NCI-H2171 treated with DMSO at 0.1 percent for 48 hours (cell line): ENCODE results near the gene SLC46A2.

ENCODE experiments used
- DNase-seq: peaks from one replicate; lab custom pipeline; 2025; lab: John Stamatoyannopoulos, UW

SLC46A2 gene

GRCh38 chr9:112890106-112891081 is at the start of gene SLC46A2:
TSS of gene SLC46A2 (minus strand) at chr9:112890876. CDS start at chr9:112890681, 195 bp downstream.
- no peak for DNase-seq

- no peak for DNase-seq
Measured at GRCh38 chr9:112939418-112939817, 48.7 kb upstream of the SLC46A2 start.

GRCh38 chr9:112933696-112934095 is 43.0 kb upstream of the SLC46A2 start:
- DNase-seq = no peak

- peak; percentile 60 for DNase-seq
Measured at GRCh38 chr9:112925058-112925641, 34.5 kb upstream of the SLC46A2 start.

GRCh38 chr9:112921549-112921948 is 30.9 kb upstream of the SLC46A2 start:
- DNase-seq = peak; percentile 44

- no peak for DNase-seq
Measured at GRCh38 chr9:112917987-112918362, 27.3 kb upstream of the SLC46A2 start.

- no peak for DNase-seq
Measured at GRCh38 chr9:112917047-112917986, 26.6 kb upstream of the SLC46A2 start.

GRCh38 chr9:112914524-112914923 is 23.8 kb upstream of the SLC46A2 start:
- DNase-seq = no peak

GRCh38 chr9:112913326-112913725 is 22.6 kb upstream of the SLC46A2 start:
- no peak for DNase-seq

- no peak for DNase-seq
Measured at GRCh38 chr9:112912636-112913035, 22.0 kb upstream of the SLC46A2 start.

GRCh38 chr9:112911736-112912135 is 21.1 kb upstream of the SLC46A2 start:
- no peak for DNase-seq

- DNase-seq = no peak
Measured at GRCh38 chr9:112905084-112905483, 14.4 kb upstream of the SLC46A2 start.

GRCh38 chr9:112900901-112901300 is 10.2 kb upstream of the SLC46A2 start:
- DNase-seq = no peak

GRCh38 chr9:112900488-112900887 is 9.8 kb upstream of the SLC46A2 start:
- no peak for DNase-seq

- no peak for DNase-seq
Measured at GRCh38 chr9:112898872-112899311, 8.2 kb upstream of the SLC46A2 start.

- no peak for DNase-seq
Measured at GRCh38 chr9:112896131-112896530, 5.5 kb upstream of the SLC46A2 start.

GRCh38 chr9:112894699-112895098 is 4.0 kb upstream of the SLC46A2 start:
- DNase-seq = no peak

GRCh38 chr9:112894041-112894440 is 3.4 kb upstream of the SLC46A2 start:
- DNase-seq = no peak

- DNase-seq = no peak
Measured at GRCh38 chr9:112892981-112893380, 2.3 kb upstream of the SLC46A2 start.

GRCh38 chr9:112891521-112891920 is 845 bp upstream of the SLC46A2 start:
- no peak for DNase-seq

GRCh38 chr9:112887381-112887780 is 3.3 kb downstream of the SLC46A2 start:
- no peak for DNase-seq

- DNase-seq = no peak
Measured at GRCh38 chr9:112886351-112886750, 4.3 kb downstream of the SLC46A2 start.
